ENCODE data around the gene GRIN2A. TPM values are rescaled to one million over a fixed set of nuclear protein-coding genes. Genes with fewer than 3 reads are reported as not detected.

GRIN2A gene
- total and polyA plus RNA-seq, 2 of the 8 experiments (the other 6 are each of a cell fraction or from before 2014, with no cell fraction given), result 0.18 to 1.8 TPM

DNA sequence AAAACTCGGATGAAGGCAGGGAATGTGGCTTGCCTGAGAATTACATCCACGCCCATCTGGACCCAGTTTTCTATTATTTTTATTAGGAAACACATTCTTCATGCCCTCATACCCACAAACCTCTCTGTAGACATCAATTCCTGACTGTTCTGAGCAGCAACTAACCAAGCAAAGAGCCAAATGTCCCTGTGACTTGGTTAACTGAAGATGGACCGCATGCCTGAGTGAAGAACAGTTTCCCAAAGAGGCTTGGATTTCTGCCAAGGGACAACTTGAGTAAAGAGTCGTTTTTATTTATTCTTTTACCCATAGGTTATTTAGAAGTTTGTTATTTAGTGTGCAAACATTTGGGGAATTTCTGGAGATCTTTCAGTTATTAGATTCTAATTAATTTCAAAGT, 259.8 kb downstream of the GRIN2A start:
- Histone ChIP-seq H4K20me1 (replicated peaks in 1 of 2; ENCODE audit: control insufficient read depth in 1 of 2, insufficient read depth in 2 of 2, low read length in 2 of 2) (no peaks in the 10 kb centered on the region), H3K4me2 (ENCODE audit: insufficient read depth in 1 of 2, low read depth in 2 of 2, low read length in 2 of 2) (no peak overlapping the region), H3K18ac (ENCODE audit: extremely low read depth, low read length) (no peak overlapping the region), H3K4me1 (replicated peaks in 1 of 4; ENCODE audit: control insufficient read depth in 3 of 4, insufficient read depth in 4 of 4, low read length in 3 of 4) (no peaks in the 10 kb centered on the region), H3K4ac (replicated peaks; ENCODE audit: insufficient read length, low read depth, low read length) (no peak overlapping the region), H2BK120ac (replicated peaks; ENCODE audit: low read depth, low read length) (no peak overlapping the region), H4K8ac (ENCODE audit: extremely low read depth, insufficient read depth, low read length) (no peak overlapping the region), H3K4me3 (ENCODE audit: extremely low read depth in 1 of 4, insufficient read depth in 2 of 4, low read depth in 3 of 4, low read length in 4 of 4) (no peak overlapping the region), H3K23ac (ENCODE audit: insufficient read length) (no peak overlapping the region), H3K27ac (ENCODE audit: low read depth, low read length) (no peak overlapping the region), H3K79me1 (ENCODE audit: low read depth, low read length) (no peaks in the 10 kb centered on the region), H2AK5ac (ENCODE audit: low read depth, low read length) (no peak overlapping the region), H2BK15ac (ENCODE audit: low read length) (no peak overlapping the region), H3K9me3 (ENCODE audit: insufficient read depth in 2 of 2, low read depth in 1 of 2, low read length in 1 of 2) (no peaks in the 10 kb centered on the region), H3K36me3 (ENCODE audit: control insufficient read depth in 2 of 4, insufficient read depth in 4 of 4, low read length in 3 of 4) (no peaks in the 10 kb centered on the region), H2BK12ac (ENCODE audit: low read depth, low read length) (no peak overlapping the region), H3K14ac (ENCODE audit: insufficient read length) (no peak overlapping the region), H3K27me3 (replicated peaks in 1 of 4; ENCODE audit: control insufficient read depth in 3 of 4, extremely low read depth in 1 of 4, insufficient read depth in 3 of 4, low read length in 3 of 4) (no peaks in the 10 kb centered on the region), H3K23me2 (ENCODE audit: low read depth, low read length) (no peaks in the 10 kb centered on the region), H2AFZ (ENCODE audit: low read length) (no peak overlapping the region), H3K79me2 (ENCODE audit: control insufficient read depth in 1 of 2, insufficient read depth in 2 of 2, low read length in 2 of 2) (no peaks in the 10 kb centered on the region), H4K5ac (ENCODE audit: insufficient read length, low read depth, low read length) (no peak overlapping the region), H4K91ac (replicated peaks; ENCODE audit: insufficient read length, low read length) (no peak overlapping the region), H3K56ac (replicated peaks; ENCODE audit: insufficient read length, low read depth, low read length) (no peak overlapping the region), H2BK5ac (ENCODE audit: low read depth, low read length) (no peak overlapping the region), H2BK20ac (ENCODE audit: low read length) (no peak overlapping the region), H3K9ac (replicated peaks in 1 of 4; ENCODE audit: extremely low read depth in 1 of 4, low read depth in 3 of 4, low read length in 3 of 4) (no peak overlapping the region)
- no peak for FAIRE-seq
- no peak for DNase-seq (ENCODE audit: low read depth in 1 of 2, low spot score in 2 of 2)
- 86% methylated on average over 4 of the region's 4 CpGs; no CpG with 5 or more reads in 1 of the 2 experiments for WGBS, 2 experiments (ENCODE audit: extremely low coverage in 1 of 2, insufficient coverage in 1 of 2, insufficient read length in 1 of 2, insufficient replicate concordance in 2 of 2, low coverage in 1 of 2, low lambda C conversion rate in 2 of 2, missing lambda C conversion rate in 1 of 2)
- CTCF ChIA-PET (ENCODE audit: partially characterized antibody), result interaction anchor here (0.6 kb wide), 2 partner anchors 78 to 308 kb away, joined by 3 read pairs; no protein-coding TSS in a partner anchor
- POLR2A ChIA-PET (ENCODE audit: partially characterized antibody), result no interaction called here
- no peak for TF ChIP-seq SUZ12 (IDR thresholded peaks at IDR 0.05; ENCODE audit: low read length)
- no peak for TF ChIP-seq FOSL1 (IDR thresholded peaks at IDR 0.05; ENCODE audit: insufficient read depth, low read depth, low read length)
- no peak for TF ChIP-seq SP4 (IDR thresholded peaks at IDR 0.05; ENCODE audit: low read length)
- TF ChIP-seq KDM1A (IDR thresholded peaks at IDR 0.05; ENCODE audit: borderline replicate concordance, low read length), result no peak
